B cell (primary cell): ENCODE results near the gene FAM120B. TPM values are rescaled to one million over a fixed set of nuclear protein-coding genes. Genes with fewer than 3 reads are reported as not detected.

ENCODE experiments used
- ATAC-seq: fragments of 200-7000 bp; cut with Tn5 transposase; one replicate; pipeline ENCODE4 v1.10.0; 2021; ENCODE audit warnings: low read depth, mild to moderate bottlenecking, moderate number of reproducible peaks, moderate library complexity
- CTCF ChIA-PET: fragments of 350-600 bp; sonication (Branson Sonifier 250); formaldehyde crosslinking; loops from one replicate; lab custom pipeline; 2021; ENCODE audit warnings: antibody characterized with exemption, inconsistent platforms; lab: Charles Lee
- POLR2A ChIA-PET: fragments of 350-600 bp; sonication (Branson Sonifier 250); formaldehyde crosslinking; loops from one replicate; lab custom pipeline; 2021; ENCODE audit warnings: antibody characterized with exemption; lab: Charles Lee
- DNase-seq: peaks from one replicate; pipeline ENCODE4 v3.0.0; 2013
- H2AFZ ChIP-seq: 2 replicates; pipeline ENCODE4 v1.6.1; 2012; ENCODE audit warnings: mild to moderate bottlenecking, low read depth, low read length; ENCODE audit not compliant: insufficient read depth, poor library complexity, severe bottlenecking
- H3K27ac ChIP-seq, 2 donors: 1 replicate in 1 of 2; 2 replicates in 1 of 2; pipeline ENCODE4 v1.5.1; 2012 to 2013; ENCODE audit warnings: low read length in 2 of 2, mild to moderate bottlenecking in 2 of 2, moderate library complexity in 1 of 2
- H3K27me3 ChIP-seq, 4 experiments: fragments of 200-600 bp in 1 of 4; sonication (generic) in 1 of 4; replicated peaks in 1 of 4; 1 replicate in 2 of 4; 2 replicates in 2 of 4; pipeline versions ENCODE4 v1.6.1 to v1.7.0; 2013 to 2016; ENCODE audit warnings: low read length in 3 of 4, mild to moderate bottlenecking in 2 of 4, mixed read lengths in 1 of 4, moderate library complexity in 1 of 4; ENCODE audit not compliant: insufficient read depth in 4 of 4, control insufficient read depth in 3 of 4; ENCODE audit errors: control extremely low read depth in 1 of 4
- H3K36me3 ChIP-seq, 2 experiments: replicated peaks in 1 of 2; 1 replicate in 1 of 2; 2 replicates in 1 of 2; pipeline versions ENCODE4 v1.6.1 to v1.7.1; 2013; ENCODE audit warnings: low read length in 1 of 2; ENCODE audit not compliant: insufficient read depth in 2 of 2, control insufficient read depth in 1 of 2; ENCODE audit errors: control extremely low read depth in 1 of 2, extremely low read depth in 1 of 2
- H3K4me1 ChIP-seq, 2 donors: fragments of 200-600 bp in 1 of 2; sonication (generic) in 1 of 2; 1 replicate in 1 of 2; 2 replicates in 1 of 2; pipeline versions ENCODE4 v1.5.1 to v1.6.1; 2013 to 2017; ENCODE audit warnings: low read length in 2 of 2; ENCODE audit not compliant: control insufficient read depth in 2 of 2, insufficient read depth in 2 of 2
- H3K4me2 ChIP-seq: replicated peaks from 2 replicates; pipeline ENCODE3; 2012; ENCODE audit warnings: mild to moderate bottlenecking, low read depth, low read length; ENCODE audit not compliant: poor library complexity, severe bottlenecking
- H3K4me3 ChIP-seq, 5 experiments: fragments of 200-600 bp in 1 of 5; sonication (generic) in 1 of 5; 1 replicate in 3 of 5; 2 replicates in 2 of 5; pipeline versions ENCODE4 v1.5.1 to v1.7.0; 2011 to 2016; ENCODE audit warnings: low read length in 4 of 5, mild to moderate bottlenecking in 4 of 5, low read depth in 2 of 5, control low read depth in 1 of 5, moderate library complexity in 1 of 5; ENCODE audit not compliant: insufficient read depth in 1 of 5; ENCODE audit errors: control extremely low read depth in 1 of 5, extremely low read depth in 1 of 5
- H3K79me2 ChIP-seq: fragments of 200-600 bp; sonication (generic); one replicate; pipeline ENCODE4 v1.6.0; 2016; ENCODE audit warnings: low read length; ENCODE audit not compliant: control insufficient read depth, insufficient read depth
- H3K9ac ChIP-seq: fragments of 200-600 bp; sonication (generic); 2 replicates; pipeline ENCODE4 v1.6.1; 2017; ENCODE audit warnings: mild to moderate bottlenecking, low read length, moderate library complexity
- H3K9me3 ChIP-seq, 3 donors: one replicate each; pipeline versions ENCODE4 v1.6.1 to v1.7.1; 2013; ENCODE audit warnings: low read length in 2 of 3; ENCODE audit not compliant: control insufficient read depth in 2 of 3, insufficient read depth in 1 of 3; ENCODE audit errors: control extremely low read depth in 1 of 3
- H4K20me1 ChIP-seq: 2 replicates; pipeline ENCODE4 v1.6.0; 2012; ENCODE audit warnings: mild to moderate bottlenecking, low read length; ENCODE audit not compliant: insufficient read depth, control insufficient read depth, poor library complexity, severe bottlenecking
- H3K27ac Mint-ChIP-seq: one replicate; pipeline ENCODE4 v1.8.0; 2021; ENCODE audit warnings: mixed read lengths
- H3K27me3 Mint-ChIP-seq: one replicate; pipeline ENCODE4 v1.8.0; 2021; ENCODE audit warnings: mixed read lengths
- H3K4me1 Mint-ChIP-seq: one replicate; pipeline ENCODE4 v1.8.0; 2021; ENCODE audit warnings: mixed read lengths
- H3K4me3 Mint-ChIP-seq: one replicate; pipeline ENCODE4 v1.8.0; 2021; ENCODE audit warnings: mixed read lengths
- H3K9me3 Mint-ChIP-seq: one replicate; pipeline ENCODE4 v1.8.0; 2022; ENCODE audit warnings: mixed read lengths; ENCODE audit not compliant: insufficient read depth
- EZH2 ChIP-seq: IDR thresholded peaks from 2 replicates; pipeline ENCODE4 v1.6.1; 2012; ENCODE audit warnings: borderline replicate concordance, low read depth, mild to moderate bottlenecking, moderate library complexity, low read length; ENCODE audit not compliant: insufficient read depth, poor library complexity, severe bottlenecking
- WGBS: methylation state at CpG from one replicate; pipeline ENCODE4 v1.1.5; 2013; ENCODE audit warnings: missing lambda C conversion rate; ENCODE audit not compliant: insufficient coverage; 5-methylcytosine and 5-hydroxymethylcytosine counted together
- intact Hi-C: fragments of 100-400 bp; cut with micrococcal nuclease; formaldehyde crosslinking; loops from one replicate; pipeline ENCODE4 v1.10.0; 2022
- polyA plus RNA-seq: library from polyadenylated mRNA; depleted of rRNA; stranded (reverse); fragments of >200 nt; gene quantifications from 2 replicates; pipeline ENCODE4 v1.2.3, GENCODE V29; 2012
- total RNA-seq, 2 donors: library from RNA; stranded (reverse); fragments of 120-200 nt in 1 of 2; gene quantifications; 1 replicate in 1 of 2; 2 replicates in 1 of 2; pipeline versions ENCODE4 v1.2.3 to v1.2.4, GENCODE V29; 2013 to 2022
- TF ChIP-seq, protein P1 (sequence below): fragments of 200-600 bp; IDR thresholded peaks from one replicate; pipeline ENCODE4 v1.8.0; 2022; ENCODE audit warnings: antibody characterized with exemption, mild to moderate bottlenecking

Gene FAM120B
- total and polyA plus RNA-seq, 2 donors (not counting 1 experiment from before 2014, with no cell fraction given), result 12.5 to 51.7 TPM

DNA sequence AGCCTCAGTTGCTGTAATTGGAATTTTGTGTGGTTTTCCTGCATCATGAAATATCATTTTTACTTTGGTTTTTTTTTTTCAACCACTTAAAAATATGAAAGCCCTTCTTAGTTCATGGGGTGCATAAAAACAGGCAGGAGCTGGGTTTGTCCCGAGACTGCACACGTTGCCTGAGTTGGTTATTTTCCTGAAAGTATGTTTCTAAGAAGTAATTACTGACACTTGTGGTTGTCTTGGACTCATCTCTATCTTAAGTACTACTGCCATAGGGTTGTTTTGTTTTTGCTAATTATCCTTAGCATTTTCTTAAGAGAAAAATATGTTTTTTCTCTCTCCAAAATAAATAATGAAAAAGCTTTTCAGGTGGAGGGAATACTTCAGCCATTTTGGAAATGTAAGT is 40.1 kb downstream of the FAM120B start:
- ChIA-PET CTCF (no interaction called here), POLR2A (no interaction called here)
- H3K36me3 ChIP-seq, result peaks cover 2 to 65% of the 10 kb centered on the region in 2 experiments
- peaks cover 5% of the 10 kb centered on the region for H3K9me3 Mint-ChIP-seq
- H3K27ac Mint-ChIP-seq, result no peak overlapping the region
- no peak overlapping the region for H3K4me2 ChIP-seq
- H3K4me1 ChIP-seq, result no peaks in the 10 kb centered on the region
- no peak overlapping the region for H3K27ac ChIP-seq
- H3K27me3 Mint-ChIP-seq, result no peaks in the 10 kb centered on the region
- ATAC-seq, result no peak
- H3K4me3 Mint-ChIP-seq, result no peak overlapping the region
- TF ChIP-seq, protein P1, sequence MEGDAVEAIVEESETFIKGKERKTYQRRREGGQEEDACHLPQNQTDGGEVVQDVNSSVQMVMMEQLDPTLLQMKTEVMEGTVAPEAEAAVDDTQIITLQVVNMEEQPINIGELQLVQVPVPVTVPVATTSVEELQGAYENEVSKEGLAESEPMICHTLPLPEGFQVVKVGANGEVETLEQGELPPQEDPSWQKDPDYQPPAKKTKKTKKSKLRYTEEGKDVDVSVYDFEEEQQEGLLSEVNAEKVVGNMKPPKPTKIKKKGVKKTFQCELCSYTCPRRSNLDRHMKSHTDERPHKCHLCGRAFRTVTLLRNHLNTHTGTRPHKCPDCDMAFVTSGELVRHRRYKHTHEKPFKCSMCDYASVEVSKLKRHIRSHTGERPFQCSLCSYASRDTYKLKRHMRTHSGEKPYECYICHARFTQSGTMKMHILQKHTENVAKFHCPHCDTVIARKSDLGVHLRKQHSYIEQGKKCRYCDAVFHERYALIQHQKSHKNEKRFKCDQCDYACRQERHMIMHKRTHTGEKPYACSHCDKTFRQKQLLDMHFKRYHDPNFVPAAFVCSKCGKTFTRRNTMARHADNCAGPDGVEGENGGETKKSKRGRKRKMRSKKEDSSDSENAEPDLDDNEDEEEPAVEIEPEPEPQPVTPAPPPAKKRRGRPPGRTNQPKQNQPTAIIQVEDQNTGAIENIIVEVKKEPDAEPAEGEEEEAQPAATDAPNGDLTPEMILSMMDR, result no peak
- no peak for TF ChIP-seq EZH2
- no peak overlapping the region for H2AFZ ChIP-seq
- H3K9ac ChIP-seq, result no peak overlapping the region
- peaks cover 0 to 8% (median 6%) of the 10 kb centered on the region in 3 donors for H3K9me3 ChIP-seq
- peaks cover 3% of the 10 kb centered on the region for H3K4me1 Mint-ChIP-seq
- H3K4me3 ChIP-seq, result no peak overlapping the region
- no peaks in the 10 kb centered on the region for H3K27me3 ChIP-seq
- H4K20me1 ChIP-seq, result peaks cover 26% of the 10 kb centered on the region
- intact Hi-C loops, result no loop called here
- peaks cover 9% of the 10 kb centered on the region for H3K79me2 ChIP-seq
- DNase-seq, result no peak
- no CpG with 5 or more reads among the region's 2 CpGs for WGBS

DNA sequence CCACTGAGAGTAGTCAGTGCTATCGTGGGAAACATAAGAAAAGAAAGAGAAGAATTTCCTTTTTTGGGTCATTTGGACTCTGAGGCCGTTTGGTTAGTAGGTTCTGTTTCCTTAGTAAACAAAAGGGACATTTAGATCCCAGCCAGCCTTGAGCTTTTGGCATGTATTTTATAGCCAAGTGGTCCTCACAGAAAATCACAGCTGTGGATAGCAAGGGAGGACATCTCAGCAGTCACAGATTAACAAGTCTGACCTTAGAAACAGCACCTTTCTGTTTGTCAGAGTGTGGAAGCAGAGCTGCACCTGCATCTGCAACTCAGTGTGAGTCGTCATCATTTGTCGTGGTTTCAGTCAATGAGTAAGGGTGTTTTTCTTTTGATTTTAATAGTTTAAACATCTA is 40.5 kb downstream of the FAM120B start:
- H3K4me3 Mint-ChIP-seq, result no peak overlapping the region
- intact Hi-C loops, result no loop called here
- Histone ChIP-seq H3K9ac (no peak overlapping the region), H3K9me3 (peaks cover 0 to 8% (median 8%) of the 10 kb centered on the region in 3 donors), H3K27ac (no peak overlapping the region), H4K20me1 (peaks cover 21% of the 10 kb centered on the region), H3K79me2 (peaks cover 5% of the 10 kb centered on the region), H3K36me3 (peaks cover 2 to 64% of the 10 kb centered on the region in 2 experiments), H3K4me3 (no peak overlapping the region), H3K4me2 (no peak overlapping the region), H3K27me3 (no peaks in the 10 kb centered on the region), H3K4me1 (no peaks in the 10 kb centered on the region), H2AFZ (no peak overlapping the region)
- ChIA-PET CTCF (no interaction called here), POLR2A (no interaction called here)
- 70% methylated on average over 2 of the region's 4 CpGs for WGBS
- no peaks in the 10 kb centered on the region for H3K27me3 Mint-ChIP-seq
- TF ChIP-seq, protein P1, result no peak
- no peak for TF ChIP-seq EZH2
- ATAC-seq (no peak), DNase-seq (no peak)
- H3K9me3 Mint-ChIP-seq, result peaks cover 5% of the 10 kb centered on the region
- H3K4me1 Mint-ChIP-seq, result peaks cover 3% of the 10 kb centered on the region
- no peak overlapping the region for H3K27ac Mint-ChIP-seq
